ENCODE measurements around the gene KNSTRN. TPM values are rescaled to one million over a fixed set of nuclear protein-coding genes. Genes with fewer than 3 reads are reported as not detected.

Gene KNSTRN
- total and polyA plus RNA-seq, 2 of the 13 experiments (the other 11 are each of a cell fraction or from before 2014, with no cell fraction given) = 20.3 to 62.3 TPM

DNA sequence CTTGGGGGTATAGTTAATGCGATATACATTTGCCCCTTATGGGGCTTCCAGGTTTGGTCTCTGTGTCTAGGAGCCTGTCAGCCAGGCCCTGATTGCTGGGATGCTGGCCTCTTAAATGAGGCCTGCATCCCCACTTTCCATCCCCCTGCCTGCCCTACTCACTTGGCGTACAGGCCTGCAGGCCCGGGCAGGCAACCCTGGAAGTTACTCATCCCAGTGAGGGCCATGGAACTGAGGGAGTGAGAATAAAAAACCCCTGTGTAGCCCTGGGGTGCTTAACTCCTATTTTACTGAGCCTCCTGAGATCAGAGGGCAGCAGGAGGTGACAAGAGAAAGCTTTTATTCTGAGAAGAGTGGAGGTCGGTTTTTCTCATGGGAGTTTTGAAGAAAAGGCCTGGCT, 22.5 kb upstream of the KNSTRN start:
- ATAC-seq = no peak
- Histone ChIP-seq H3K4me3 (replicated peaks in 1 of 3; ENCODE audit: insufficient read depth in 1 of 3, low read depth in 2 of 3, low read length in 3 of 3) (no peak overlapping the region), H3K27ac (ENCODE audit: extremely low read length, insufficient read depth, low read length) (no peak overlapping the region), H3K4me2 (ENCODE audit: low read depth, low read length) (no peak overlapping the region), H3K27me3 (ENCODE audit: control insufficient read depth in 1 of 2, insufficient read depth in 2 of 2, low read length in 2 of 2) (peaks cover 8 to 64% of the 10 kb centered on the region in 2 experiments), H3K4me1 (ENCODE audit: insufficient read depth, low read length) (peaks cover 9% of the 10 kb centered on the region), H3K9me3 (ENCODE audit: low read length) (no peaks in the 10 kb centered on the region), H3K9ac (ENCODE audit: insufficient read depth, low read depth, low read length) (no peak overlapping the region), H3K79me2 (ENCODE audit: insufficient read depth, low read length) (no peaks in the 10 kb centered on the region), H2AFZ (ENCODE audit: low read length) (no peak overlapping the region), H3K36me3 (replicated peaks in 1 of 2; ENCODE audit: control insufficient read depth in 1 of 2, insufficient read depth in 2 of 2, low read length in 2 of 2) (no peaks in the 10 kb centered on the region), H4K20me1 (ENCODE audit: insufficient read depth, low read length) (no peaks in the 10 kb centered on the region)
- 35% methylated on average over 3 of the region's 4 CpGs for WGBS (ENCODE audit: low lambda C conversion rate)
- POLR2A ChIA-PET = no interaction called here
- intact Hi-C loops (cut with micrococcal nuclease; ENCODE audit: unreplicated experiment) (no loop called here), in situ Hi-C loops (cut with HindIII; ENCODE audit: extremely low pct_ligation_motif_present, low pct_unique_long_range_greater_than_20kb) (no loop called here)
- TF ChIP-seq, protein P1, sequence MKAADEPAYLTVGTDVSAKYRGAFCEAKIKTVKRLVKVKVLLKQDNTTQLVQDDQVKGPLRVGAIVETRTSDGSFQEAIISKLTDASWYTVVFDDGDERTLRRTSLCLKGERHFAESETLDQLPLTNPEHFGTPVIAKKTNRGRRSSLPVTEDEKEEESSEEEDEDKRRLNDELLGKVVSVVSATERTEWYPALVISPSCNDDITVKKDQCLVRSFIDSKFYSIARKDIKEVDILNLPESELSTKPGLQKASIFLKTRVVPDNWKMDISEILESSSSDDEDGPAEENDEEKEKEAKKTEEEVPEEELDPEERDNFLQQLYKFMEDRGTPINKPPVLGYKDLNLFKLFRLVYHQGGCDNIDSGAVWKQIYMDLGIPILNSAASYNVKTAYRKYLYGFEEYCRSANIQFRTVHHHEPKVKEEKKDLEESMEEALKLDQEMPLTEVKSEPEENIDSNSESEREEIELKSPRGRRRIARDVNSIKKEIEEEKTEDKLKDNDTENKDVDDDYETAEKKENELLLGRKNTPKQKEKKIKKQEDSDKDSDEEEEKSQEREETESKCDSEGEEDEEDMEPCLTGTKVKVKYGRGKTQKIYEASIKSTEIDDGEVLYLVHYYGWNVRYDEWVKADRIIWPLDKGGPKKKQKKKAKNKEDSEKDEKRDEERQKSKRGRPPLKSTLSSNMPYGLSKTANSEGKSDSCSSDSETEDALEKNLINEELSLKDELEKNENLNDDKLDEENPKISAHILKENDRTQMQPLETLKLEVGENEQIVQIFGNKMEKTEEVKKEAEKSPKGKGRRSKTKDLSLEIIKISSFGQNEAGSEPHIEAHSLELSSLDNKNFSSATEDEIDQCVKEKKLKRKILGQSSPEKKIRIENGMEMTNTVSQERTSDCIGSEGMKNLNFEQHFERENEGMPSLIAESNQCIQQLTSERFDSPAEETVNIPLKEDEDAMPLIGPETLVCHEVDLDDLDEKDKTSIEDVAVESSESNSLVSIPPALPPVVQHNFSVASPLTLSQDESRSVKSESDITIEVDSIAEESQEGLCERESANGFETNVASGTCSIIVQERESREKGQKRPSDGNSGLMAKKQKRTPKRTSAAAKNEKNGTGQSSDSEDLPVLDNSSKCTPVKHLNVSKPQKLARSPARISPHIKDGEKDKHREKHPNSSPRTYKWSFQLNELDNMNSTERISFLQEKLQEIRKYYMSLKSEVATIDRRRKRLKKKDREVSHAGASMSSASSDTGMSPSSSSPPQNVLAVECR (CRISPR knock-in tag; IDR thresholded peaks at IDR 0.05; ENCODE audit: borderline replicate concordance) = no peak
- no peak for TF ChIP-seq ZNF557 (CRISPR knock-in tag; IDR thresholded peaks at IDR 0.05)
- TF ChIP-seq, protein P2, sequence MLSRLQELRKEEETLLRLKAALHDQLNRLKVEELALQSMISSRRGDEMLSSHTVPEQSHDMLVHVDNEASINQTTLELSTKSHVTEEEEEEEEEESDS (CRISPR knock-in tag; IDR thresholded peaks at IDR 0.05; ENCODE audit: borderline replicate concordance) = no peak
- TF ChIP-seq, protein P3, sequence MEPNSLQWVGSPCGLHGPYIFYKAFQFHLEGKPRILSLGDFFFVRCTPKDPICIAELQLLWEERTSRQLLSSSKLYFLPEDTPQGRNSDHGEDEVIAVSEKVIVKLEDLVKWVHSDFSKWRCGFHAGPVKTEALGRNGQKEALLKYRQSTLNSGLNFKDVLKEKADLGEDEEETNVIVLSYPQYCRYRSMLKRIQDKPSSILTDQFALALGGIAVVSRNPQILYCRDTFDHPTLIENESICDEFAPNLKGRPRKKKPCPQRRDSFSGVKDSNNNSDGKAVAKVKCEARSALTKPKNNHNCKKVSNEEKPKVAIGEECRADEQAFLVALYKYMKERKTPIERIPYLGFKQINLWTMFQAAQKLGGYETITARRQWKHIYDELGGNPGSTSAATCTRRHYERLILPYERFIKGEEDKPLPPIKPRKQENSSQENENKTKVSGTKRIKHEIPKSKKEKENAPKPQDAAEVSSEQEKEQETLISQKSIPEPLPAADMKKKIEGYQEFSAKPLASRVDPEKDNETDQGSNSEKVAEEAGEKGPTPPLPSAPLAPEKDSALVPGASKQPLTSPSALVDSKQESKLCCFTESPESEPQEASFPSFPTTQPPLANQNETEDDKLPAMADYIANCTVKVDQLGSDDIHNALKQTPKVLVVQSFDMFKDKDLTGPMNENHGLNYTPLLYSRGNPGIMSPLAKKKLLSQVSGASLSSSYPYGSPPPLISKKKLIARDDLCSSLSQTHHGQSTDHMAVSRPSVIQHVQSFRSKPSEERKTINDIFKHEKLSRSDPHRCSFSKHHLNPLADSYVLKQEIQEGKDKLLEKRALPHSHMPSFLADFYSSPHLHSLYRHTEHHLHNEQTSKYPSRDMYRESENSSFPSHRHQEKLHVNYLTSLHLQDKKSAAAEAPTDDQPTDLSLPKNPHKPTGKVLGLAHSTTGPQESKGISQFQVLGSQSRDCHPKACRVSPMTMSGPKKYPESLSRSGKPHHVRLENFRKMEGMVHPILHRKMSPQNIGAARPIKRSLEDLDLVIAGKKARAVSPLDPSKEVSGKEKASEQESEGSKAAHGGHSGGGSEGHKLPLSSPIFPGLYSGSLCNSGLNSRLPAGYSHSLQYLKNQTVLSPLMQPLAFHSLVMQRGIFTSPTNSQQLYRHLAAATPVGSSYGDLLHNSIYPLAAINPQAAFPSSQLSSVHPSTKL (CRISPR knock-in tag; IDR thresholded peaks at IDR 0.05) = no peak
- TF ChIP-seq, protein P4, sequence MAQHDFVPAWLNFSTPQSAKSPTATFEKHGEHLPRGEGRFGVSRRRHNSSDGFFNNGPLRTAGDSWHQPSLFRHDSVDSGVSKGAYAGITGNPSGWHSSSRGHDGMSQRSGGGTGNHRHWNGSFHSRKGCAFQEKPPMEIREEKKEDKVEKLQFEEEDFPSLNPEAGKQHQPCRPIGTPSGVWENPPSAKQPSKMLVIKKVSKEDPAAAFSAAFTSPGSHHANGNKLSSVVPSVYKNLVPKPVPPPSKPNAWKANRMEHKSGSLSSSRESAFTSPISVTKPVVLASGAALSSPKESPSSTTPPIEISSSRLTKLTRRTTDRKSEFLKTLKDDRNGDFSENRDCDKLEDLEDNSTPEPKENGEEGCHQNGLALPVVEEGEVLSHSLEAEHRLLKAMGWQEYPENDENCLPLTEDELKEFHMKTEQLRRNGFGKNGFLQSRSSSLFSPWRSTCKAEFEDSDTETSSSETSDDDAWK (CRISPR knock-in tag; IDR thresholded peaks at IDR 0.05) = no peak
- no peak for TF ChIP-seq HDAC6 (IDR thresholded peaks at IDR 0.05; ENCODE audit: low read depth, low read length)
- TF ChIP-seq THAP11 (CRISPR knock-in tag; IDR thresholded peaks at IDR 0.05) = no peak
- CTCF ChIA-PET (ENCODE audit: low intra/inter-chr PET ratio, low total read pairs) = no interaction called here
- DNase-seq (ENCODE audit: low spot score) = no peak
- no peak for FAIRE-seq
- no TSS peak for BruUV-seq (replicated peaks)
